Neural crest cell (in vitro differentiated cells): ENCODE data around the gene TMPRSS13. TPM values are rescaled to one million over a fixed set of nuclear protein-coding genes. Genes with fewer than 3 reads are reported as not detected.

Source experiments
- DNase-seq: peaks from one replicate; pipeline ENCODE4 v3.0.0; 2021; ENCODE audit warnings: low read depth, mixed read lengths, low spot score
- H3K27ac Mint-ChIP-seq: one replicate; pipeline ENCODE4 v1.8.0; 2021; ENCODE audit warnings: mild to moderate bottlenecking, mixed read lengths; ENCODE audit not compliant: unreplicated experiment
- H3K27me3 Mint-ChIP-seq: 2 replicates; pipeline ENCODE4 v1.8.0; 2021; ENCODE audit warnings: low read depth, mild to moderate bottlenecking, mixed read lengths
- H3K36me3 Mint-ChIP-seq: 2 replicates; pipeline ENCODE4 v1.8.0; 2021; ENCODE audit warnings: low read depth, mild to moderate bottlenecking, mixed read lengths
- H3K4me1 Mint-ChIP-seq: 2 replicates; pipeline ENCODE4 v1.8.0; 2021; ENCODE audit warnings: mixed read lengths
- H3K4me3 Mint-ChIP-seq: one replicate; pipeline ENCODE4 v1.8.0; 2021; ENCODE audit warnings: mild to moderate bottlenecking, mixed read lengths
- H3K9me3 Mint-ChIP-seq: 2 replicates; pipeline ENCODE4 v1.8.0; 2021; ENCODE audit warnings: mixed read lengths
- total RNA-seq: library from RNA; stranded (reverse); gene quantifications from 2 replicates; pipeline ENCODE4 v1.2.1, GENCODE V29; 2021
- TF ChIP-seq, protein P1 (sequence below): fragments of 200-600 bp; sonication (generic); conservative IDR thresholded peaks from 2 replicates; pipeline ENCODE4 v1.5.0; 2021; ENCODE audit warnings: antibody characterized with exemption, mild to moderate bottlenecking

The TMPRSS13 gene
- total RNA-seq, 1 donor from 2014 or later, result not detected

DNA sequence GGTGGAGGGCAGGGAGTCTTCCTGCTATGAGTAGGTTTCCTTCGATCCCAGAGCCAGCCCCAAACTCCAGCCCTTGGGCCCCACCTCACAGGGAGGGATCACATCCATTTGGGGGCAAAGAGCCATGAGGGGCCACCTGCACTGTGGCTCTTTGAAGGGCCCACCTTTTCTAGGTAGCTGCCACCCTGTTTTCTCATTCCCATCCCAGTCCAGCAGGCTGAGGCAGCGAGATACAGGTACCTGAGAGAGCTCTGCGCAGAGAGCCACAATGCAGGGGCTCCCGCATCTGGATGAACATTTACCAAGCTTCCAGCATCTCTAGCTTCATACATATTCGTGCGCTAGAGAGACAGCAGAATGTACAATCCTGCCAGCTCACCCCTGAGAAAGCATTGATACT is 69.1 kb downstream of the TMPRSS13 start:
- Mint-ChIP-seq H3K27me3 (no peaks in the 10 kb centered on the region), H3K9me3 (no peaks in the 10 kb centered on the region), H3K27ac (no peak overlapping the region), H3K4me3 (no peak overlapping the region), H3K4me1 (peaks cover 24% of the 10 kb centered on the region), H3K36me3 (peaks cover 6% of the 10 kb centered on the region)
- DNase-seq, result no peak
- TF ChIP-seq, protein P1, sequence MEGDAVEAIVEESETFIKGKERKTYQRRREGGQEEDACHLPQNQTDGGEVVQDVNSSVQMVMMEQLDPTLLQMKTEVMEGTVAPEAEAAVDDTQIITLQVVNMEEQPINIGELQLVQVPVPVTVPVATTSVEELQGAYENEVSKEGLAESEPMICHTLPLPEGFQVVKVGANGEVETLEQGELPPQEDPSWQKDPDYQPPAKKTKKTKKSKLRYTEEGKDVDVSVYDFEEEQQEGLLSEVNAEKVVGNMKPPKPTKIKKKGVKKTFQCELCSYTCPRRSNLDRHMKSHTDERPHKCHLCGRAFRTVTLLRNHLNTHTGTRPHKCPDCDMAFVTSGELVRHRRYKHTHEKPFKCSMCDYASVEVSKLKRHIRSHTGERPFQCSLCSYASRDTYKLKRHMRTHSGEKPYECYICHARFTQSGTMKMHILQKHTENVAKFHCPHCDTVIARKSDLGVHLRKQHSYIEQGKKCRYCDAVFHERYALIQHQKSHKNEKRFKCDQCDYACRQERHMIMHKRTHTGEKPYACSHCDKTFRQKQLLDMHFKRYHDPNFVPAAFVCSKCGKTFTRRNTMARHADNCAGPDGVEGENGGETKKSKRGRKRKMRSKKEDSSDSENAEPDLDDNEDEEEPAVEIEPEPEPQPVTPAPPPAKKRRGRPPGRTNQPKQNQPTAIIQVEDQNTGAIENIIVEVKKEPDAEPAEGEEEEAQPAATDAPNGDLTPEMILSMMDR, result no peak

DNA sequence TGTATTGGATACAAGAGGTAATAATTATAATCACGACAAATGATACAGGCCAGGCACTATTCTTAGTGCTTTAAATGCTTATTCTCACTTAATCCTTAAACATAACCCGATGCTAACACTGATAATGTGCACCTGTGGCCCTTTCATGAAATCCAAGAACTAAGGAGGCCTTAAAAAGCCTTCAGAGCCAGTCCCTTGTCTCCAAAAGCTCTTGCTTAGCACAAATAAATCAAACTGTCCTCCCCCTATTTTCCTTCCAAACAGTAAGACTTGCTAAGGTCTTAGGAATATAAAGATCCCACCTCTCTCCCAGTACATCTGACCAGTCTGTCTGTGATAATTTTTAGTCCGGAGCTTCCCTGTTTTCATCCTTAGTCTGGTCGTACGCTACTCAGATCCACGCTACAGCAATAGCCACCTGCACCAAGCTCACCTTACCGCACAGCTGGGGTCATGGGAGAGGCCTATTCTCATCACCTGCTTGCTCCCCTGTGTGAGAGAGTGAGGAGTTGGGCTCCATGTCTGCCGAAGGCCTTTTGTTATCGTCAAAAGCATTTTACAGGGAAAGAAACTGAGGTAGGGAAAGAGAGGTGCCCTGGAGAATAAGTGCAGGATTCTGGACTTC is 69.6 kb downstream of the TMPRSS13 start:
- peaks cover 8% of the 10 kb centered on the region for H3K36me3 Mint-ChIP-seq
- peaks cover under 1% of the 10 kb centered on the region for H3K9me3 Mint-ChIP-seq
- no peak overlapping the region for H3K27ac Mint-ChIP-seq
- no peak overlapping the region for H3K4me3 Mint-ChIP-seq
- TF ChIP-seq, protein P1, result no peak
- H3K27me3 Mint-ChIP-seq, result no peaks in the 10 kb centered on the region
- H3K4me1 Mint-ChIP-seq, result peaks cover 29% of the 10 kb centered on the region
- no peak for DNase-seq

DNA sequence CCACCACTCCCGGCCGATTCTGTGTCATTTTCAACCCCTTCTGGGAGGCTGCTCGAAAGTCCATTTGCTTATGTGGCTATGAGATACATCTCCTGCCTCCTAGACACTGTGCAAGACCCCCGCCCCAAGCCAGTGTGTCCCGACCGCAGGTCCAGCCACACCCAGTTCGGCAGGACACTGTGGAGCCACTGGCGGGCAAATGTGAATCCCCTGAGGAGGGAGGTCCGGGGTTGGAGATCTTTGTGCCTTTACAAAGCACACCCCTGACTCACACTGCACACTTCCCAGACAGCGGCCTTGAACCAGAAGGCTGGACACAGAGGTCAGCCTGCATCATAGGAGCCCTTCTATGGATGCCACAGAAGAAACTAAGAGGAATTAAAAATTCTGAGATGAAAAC is 70.1 kb downstream of the TMPRSS13 start:
- Mint-ChIP-seq H3K36me3 (peaks cover 11% of the 10 kb centered on the region), H3K4me1 (peaks cover 33% of the 10 kb centered on the region), H3K4me3 (no peak overlapping the region), H3K27ac (no peak overlapping the region), H3K27me3 (no peaks in the 10 kb centered on the region), H3K9me3 (peaks cover 4% of the 10 kb centered on the region)
- TF ChIP-seq, protein P1, result no peak
- no peak for DNase-seq

DNA sequence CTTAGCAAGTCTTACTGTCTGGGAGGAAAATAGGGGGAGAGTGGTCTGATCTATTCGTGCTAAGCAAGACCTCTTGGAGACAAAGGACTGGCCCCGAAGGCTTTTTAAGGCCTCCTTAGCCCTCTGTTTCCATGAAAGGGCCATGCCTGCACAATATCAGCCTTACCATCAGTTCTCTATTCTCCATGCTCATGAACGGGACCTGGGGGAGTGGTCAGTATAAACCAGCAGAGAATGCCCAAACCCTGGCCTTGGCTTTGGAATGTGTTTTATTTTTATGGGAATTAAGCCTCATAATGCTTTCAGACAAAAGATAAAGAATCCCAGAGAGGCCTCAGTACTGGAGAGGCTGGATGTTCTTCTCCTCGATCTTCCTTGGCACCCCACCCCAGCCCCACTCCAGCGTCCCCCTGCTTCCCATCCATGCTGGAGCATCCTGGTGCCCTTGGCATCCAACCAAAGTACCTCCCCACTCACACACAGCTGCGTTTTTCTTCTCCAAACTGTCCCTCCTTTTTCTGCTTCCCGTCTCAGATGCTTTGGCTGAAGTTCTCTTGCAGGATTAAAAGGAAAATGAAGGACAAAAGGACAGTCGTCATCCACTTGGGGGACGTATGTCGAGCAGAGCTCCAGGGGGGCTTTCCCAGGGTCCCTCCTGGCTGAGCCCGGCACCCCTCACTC is 71.3 kb downstream of the TMPRSS13 start:
- H3K27ac Mint-ChIP-seq, result no peak overlapping the region
- H3K4me1 Mint-ChIP-seq, result peaks cover 32% of the 10 kb centered on the region
- H3K36me3 Mint-ChIP-seq, result peaks cover 19% of the 10 kb centered on the region
- peaks cover 12% of the 10 kb centered on the region for H3K9me3 Mint-ChIP-seq
- no peak overlapping the region for H3K4me3 Mint-ChIP-seq
- H3K27me3 Mint-ChIP-seq, result no peaks in the 10 kb centered on the region
- TF ChIP-seq, protein P1, result no peak
- DNase-seq, result no peak

DNA sequence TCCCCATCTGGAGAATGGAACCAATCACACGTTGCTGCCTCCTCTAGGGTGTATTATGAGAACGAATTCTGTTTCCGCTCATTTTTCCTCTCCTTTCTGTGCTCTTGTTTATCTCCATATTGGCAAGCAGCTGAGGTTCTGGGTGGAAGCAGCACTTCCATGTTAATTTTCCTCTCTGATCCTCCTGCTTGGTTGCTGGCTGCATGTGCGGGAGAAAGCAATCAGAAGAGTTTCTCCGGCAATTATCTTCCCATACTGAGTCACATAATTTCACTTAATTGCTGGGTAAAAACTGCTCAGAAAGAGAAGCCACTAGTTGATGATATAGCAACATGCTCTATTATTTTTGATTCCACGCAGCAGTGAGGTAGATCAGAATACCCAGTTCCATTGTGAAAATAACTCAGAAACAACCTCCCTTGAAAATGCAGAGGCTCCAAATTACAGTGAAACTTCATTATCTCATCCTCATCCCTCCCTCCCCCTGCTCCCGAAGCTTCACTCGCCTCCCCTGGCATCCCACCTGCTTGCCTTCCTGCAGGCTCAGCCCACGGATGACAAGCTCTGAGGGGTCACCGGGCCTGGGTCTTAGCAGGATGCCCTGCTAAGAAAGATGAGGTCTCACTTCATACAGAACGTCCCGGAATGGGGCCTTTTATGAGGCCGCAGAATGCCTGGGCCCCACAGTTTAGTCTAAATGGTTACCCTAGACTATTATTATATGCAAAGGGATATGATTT is 73.1 kb downstream of the TMPRSS13 start:
- peaks cover 34% of the 10 kb centered on the region for H3K36me3 Mint-ChIP-seq
- TF ChIP-seq, protein P1, result no peak
- peaks cover 22% of the 10 kb centered on the region for H3K9me3 Mint-ChIP-seq
- no peak overlapping the region for H3K4me3 Mint-ChIP-seq
- H3K4me1 Mint-ChIP-seq, result peaks cover 19% of the 10 kb centered on the region
- DNase-seq, result no peak
- H3K27ac Mint-ChIP-seq, result no peak overlapping the region
- no peaks in the 10 kb centered on the region for H3K27me3 Mint-ChIP-seq
